Measurements from ENCODE around the gene C13orf46. TPM values are rescaled to one million over a fixed set of nuclear protein-coding genes. Genes with fewer than 3 reads are reported as not detected.
"Not testable (repeated sequence)": the region's sequence is repeated elsewhere in the genome, so short reads cannot be mapped to it uniquely, and the experiment has no call there.

The C13orf46 gene
- total RNA-seq, 2 donors from 2014 or later, result 0.24 to 0.44 TPM

DNA sequence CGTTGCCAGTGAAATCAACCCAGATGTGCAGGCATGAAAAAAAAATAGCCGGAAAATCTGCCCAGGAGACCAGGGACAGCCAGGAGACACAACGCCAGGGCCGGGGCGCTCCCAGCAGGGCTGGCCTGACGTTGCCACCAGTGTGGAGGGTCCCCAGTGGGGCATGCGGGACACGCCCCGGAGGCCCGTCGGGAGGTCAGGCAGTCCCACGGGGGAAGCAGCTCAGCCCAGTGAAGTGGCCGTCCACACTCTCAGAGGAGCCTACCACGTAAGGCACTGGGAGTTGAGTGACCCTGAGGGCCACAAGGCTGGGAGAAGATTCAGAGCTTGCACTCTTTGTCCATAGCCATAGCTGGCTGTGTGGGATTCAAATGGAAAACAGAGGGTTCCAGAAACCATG lies 56.8 kb downstream of the C13orf46 start:
- intact Hi-C loops (cut with DNase I), result no loop called here
- Histone ChIP-seq H3K27ac (no peak overlapping the region), H3K36me3 (no peaks in the 10 kb centered on the region), H3K9ac (ENCODE audit: low read depth in 2 of 2, low read length in 2 of 2) (no peak overlapping the region), H3K4me3 (no peak overlapping the region), H3K9me3 (no peaks in the 10 kb centered on the region), H3K4me1 (no peaks in the 10 kb centered on the region), H3K27me3 (no peaks in the 10 kb centered on the region)
- TF ChIP-seq, protein P1, sequence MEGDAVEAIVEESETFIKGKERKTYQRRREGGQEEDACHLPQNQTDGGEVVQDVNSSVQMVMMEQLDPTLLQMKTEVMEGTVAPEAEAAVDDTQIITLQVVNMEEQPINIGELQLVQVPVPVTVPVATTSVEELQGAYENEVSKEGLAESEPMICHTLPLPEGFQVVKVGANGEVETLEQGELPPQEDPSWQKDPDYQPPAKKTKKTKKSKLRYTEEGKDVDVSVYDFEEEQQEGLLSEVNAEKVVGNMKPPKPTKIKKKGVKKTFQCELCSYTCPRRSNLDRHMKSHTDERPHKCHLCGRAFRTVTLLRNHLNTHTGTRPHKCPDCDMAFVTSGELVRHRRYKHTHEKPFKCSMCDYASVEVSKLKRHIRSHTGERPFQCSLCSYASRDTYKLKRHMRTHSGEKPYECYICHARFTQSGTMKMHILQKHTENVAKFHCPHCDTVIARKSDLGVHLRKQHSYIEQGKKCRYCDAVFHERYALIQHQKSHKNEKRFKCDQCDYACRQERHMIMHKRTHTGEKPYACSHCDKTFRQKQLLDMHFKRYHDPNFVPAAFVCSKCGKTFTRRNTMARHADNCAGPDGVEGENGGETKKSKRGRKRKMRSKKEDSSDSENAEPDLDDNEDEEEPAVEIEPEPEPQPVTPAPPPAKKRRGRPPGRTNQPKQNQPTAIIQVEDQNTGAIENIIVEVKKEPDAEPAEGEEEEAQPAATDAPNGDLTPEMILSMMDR (IDR thresholded peaks at IDR 0.05), result no peak
- peak; percentile 12 for DNase-seq

DNA sequence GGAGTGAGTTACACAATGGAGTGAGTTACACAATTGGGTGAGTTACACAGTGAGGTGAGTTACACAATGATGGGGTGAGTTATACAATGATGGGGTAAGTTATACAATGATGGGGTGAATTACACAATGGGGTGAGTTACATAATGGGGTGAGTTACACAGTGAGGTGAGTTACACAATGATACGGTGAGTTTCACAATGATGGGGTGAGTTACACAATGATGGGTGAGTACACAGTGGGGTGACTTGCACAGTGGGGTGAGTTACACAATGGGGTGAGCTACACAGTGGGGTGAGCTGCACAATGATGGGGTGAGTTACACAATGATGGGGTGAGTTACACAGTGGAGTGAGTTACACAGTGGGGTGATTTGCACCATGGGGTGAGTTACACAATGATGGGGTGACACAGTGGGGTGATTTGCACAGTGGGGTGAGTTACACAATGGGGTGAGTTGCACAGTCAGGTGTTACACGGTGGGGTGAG lies 57.5 kb downstream of the C13orf46 start:
- TF ChIP-seq, protein P1 (IDR thresholded peaks at IDR 0.05), result no peak
- no peak for DNase-seq
- no peaks in the 10 kb centered on the region for H3K4me1 ChIP-seq
- no peak overlapping the region for H3K4me3 ChIP-seq
- H3K27me3 ChIP-seq, result no peaks in the 10 kb centered on the region
- no peaks in the 10 kb centered on the region for H3K36me3 ChIP-seq
- no peak overlapping the region for H3K27ac ChIP-seq
- no peaks in the 10 kb centered on the region for H3K9me3 ChIP-seq
- no peak overlapping the region for H3K9ac ChIP-seq (ENCODE audit: low read depth in 2 of 2, low read length in 2 of 2)
- intact Hi-C loops (cut with DNase I), result no loop called here

DNA sequence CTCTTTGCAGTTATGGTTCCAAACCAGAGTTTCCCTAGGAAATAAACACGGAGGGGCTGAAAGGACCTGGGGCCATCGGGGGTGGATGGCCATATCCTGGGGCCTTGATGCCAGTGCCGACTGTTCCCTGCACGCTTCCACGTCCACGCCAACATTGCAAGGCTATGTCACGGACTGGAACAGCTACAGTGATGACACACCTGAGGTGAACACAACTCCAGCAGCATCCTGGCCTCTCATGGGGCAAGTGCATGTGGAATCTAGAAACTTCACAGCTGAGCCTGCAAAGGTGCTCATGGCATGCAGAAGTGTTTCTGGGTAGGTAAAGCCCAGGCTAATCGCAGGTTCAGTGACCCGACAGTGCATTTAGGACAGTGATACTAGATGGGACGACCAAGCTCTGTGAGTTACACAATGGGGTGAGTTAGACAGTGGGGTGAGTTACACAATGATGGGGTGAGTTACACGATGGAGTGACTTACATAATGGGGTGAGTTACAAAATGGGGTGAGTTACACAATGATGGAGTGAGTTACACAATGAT lies 58.0 kb downstream of the C13orf46 start:
- TF ChIP-seq, protein P1 (IDR thresholded peaks at IDR 0.05), result no peak
- Histone ChIP-seq H3K27me3 (no peaks in the 10 kb centered on the region), H3K9me3 (no peaks in the 10 kb centered on the region), H3K9ac (ENCODE audit: low read depth in 2 of 2, low read length in 2 of 2) (no peak overlapping the region), H3K4me3 (no peak overlapping the region), H3K4me1 (no peaks in the 10 kb centered on the region), H3K27ac (no peak overlapping the region), H3K36me3 (no peaks in the 10 kb centered on the region)
- peak; percentile 13 for DNase-seq
- intact Hi-C loops (cut with DNase I), result no loop called here

DNA sequence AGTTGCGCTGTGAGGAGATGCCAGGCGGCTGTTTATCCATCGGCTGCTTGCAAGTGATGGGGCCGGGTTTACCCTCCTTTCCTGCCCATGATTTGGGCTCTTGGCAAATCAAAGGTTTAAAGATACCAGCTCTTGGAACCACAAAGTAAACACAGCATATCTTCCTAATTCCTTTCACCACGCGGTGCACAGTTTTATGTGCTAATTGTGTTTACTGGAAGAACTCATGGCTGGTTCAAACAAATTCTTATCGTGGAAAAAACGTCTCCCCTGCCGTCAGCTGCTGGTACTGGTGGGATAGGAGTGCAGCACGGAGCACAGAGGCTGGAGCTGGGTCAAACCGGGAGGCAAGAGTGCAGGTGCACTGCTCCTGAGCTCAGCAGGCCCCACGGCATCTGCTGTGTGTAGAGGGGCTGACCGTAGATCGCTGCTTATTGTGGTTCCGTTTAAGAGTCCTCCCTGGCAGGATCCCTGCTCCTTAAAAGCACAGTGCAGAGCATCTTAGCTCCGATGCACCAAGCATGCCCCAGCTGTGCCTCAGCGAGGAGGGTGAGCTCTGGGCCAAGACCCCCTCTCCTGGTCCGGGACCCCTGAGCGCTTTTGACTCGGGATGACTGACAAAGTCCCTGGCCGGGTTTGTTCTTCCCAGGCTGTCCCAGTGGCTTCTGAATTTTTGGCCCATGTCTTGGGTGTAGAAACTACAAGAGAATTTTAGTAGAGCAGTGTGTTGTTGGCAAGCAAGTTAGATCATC lies 58.7 kb downstream of the C13orf46 start:
- Histone ChIP-seq H3K36me3 (no peaks in the 10 kb centered on the region), H3K27me3 (no peaks in the 10 kb centered on the region), H3K9ac (ENCODE audit: low read depth in 2 of 2, low read length in 2 of 2) (no peak overlapping the region), H3K4me3 (no peak overlapping the region), H3K9me3 (no peaks in the 10 kb centered on the region), H3K27ac (no peak overlapping the region), H3K4me1 (no peaks in the 10 kb centered on the region)
- TF ChIP-seq, protein P1 (IDR thresholded peaks at IDR 0.05), result no peak
- peak; percentile 8 for DNase-seq
- intact Hi-C loops (cut with DNase I), result no loop called here

DNA sequence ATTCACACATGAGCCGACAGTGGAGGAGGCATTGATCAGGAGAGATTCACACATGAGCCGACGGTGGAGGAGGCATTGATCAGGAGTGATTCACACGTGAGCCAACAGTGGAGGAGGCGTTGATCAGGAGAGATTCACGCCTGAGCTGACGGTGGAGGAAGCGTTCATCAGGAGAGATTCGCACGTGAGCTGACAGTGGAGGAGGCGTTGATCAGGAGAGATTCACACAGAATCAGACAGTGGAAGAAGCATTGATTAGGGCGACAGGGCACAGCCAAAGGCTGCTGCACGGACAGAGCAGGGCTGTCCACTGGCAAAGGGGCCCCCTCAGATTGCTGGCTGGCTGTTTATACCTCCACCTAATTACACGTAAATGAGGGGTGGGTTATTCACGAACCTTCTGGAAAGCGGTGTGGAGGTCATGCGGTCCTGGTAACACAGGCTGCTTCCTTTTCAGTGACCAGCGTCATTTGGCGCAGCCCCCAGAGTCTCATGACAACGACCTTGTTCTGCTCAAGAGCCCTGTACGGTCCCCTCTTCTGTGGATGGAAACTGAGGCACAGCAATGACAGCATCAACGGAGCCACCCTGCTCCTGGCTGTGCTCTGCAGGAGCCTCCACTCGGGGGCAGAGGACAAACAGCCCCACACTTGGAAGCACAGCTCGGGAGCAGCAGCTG lies 59.4 kb downstream of the C13orf46 start:
- TF ChIP-seq, protein P1 (IDR thresholded peaks at IDR 0.05), result no peak
- H3K4me3 ChIP-seq, result no peak overlapping the region

DNA sequence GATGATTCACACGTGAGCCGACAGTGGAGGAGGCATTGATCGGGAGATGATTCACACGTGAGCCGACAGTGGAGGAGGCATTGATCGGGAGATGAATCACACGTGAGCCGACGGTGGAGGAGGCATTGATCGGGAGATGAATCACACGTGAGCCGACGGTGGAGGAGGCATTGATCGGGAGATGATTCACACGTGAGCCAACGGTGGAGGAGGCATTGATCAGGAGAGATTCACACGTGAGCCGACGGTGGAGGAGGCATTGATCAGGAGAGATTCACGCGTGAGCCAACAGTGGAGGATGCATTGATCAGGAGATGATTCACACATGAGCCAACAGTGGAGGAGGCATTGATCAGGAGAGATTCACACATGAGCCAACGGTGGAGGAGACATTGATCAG lies 60.0 kb downstream of the C13orf46 start:
- H3K36me3 ChIP-seq; H3K27me3 ChIP-seq; H3K4me1 ChIP-seq; H3K9me3 ChIP-seq; H3K27ac ChIP-seq; intact Hi-C loops (cut with DNase I); H3K9ac ChIP-seq (ENCODE audit: low read depth in 2 of 2, low read length in 2 of 2); H3K4me3 ChIP-seq; DNase-seq: not testable (repeated sequence)

More for the DNA sequence above, 59.4 kb downstream of the C13orf46 start:
- intact Hi-C loops (cut with DNase I), result no loop called here
- Histone ChIP-seq H3K27ac (no peak overlapping the region), H3K9ac (ENCODE audit: low read depth in 2 of 2, low read length in 2 of 2) (no peak overlapping the region), H3K9me3 (no peaks in the 10 kb centered on the region), H3K4me1 (no peaks in the 10 kb centered on the region), H3K27me3 (no peaks in the 10 kb centered on the region), H3K36me3 (no peaks in the 10 kb centered on the region)
- peak; percentile 6 for DNase-seq

DNA sequence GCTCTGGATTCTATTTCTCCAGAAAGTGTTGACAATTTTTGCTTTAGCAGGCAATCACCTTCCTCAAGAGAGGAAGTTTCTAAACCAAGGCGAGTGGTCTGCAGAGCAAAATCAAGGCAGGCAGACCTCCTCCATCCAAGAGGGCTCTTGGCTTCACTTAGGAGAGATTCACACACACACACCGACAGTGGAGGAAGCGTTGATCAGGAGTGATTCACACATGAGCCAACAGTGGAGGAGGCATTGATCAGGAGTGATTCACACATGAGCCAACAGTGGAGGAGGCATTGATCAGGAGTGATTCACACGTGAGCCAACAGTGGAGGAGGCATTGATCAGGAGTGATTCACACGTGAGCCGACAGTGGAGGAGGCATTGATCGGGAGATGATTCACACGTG lies 60.5 kb downstream of the C13orf46 start:
- H3K36me3 ChIP-seq; H3K27me3 ChIP-seq; H3K27ac ChIP-seq; intact Hi-C loops (cut with DNase I); H3K9ac ChIP-seq (ENCODE audit: low read depth in 2 of 2, low read length in 2 of 2); H3K9me3 ChIP-seq; H3K4me1 ChIP-seq; H3K4me3 ChIP-seq: not testable (repeated sequence)
- DNase-seq, result peak; percentile 9

Data from colonic mucosa (tissue), 4 donors.